ENCODE measurements around the gene ACTMAP.

ACTMAP gene

GRCh38 chr19:40704491-40705361 lies 45.6 kb downstream of the ACTMAP start:
- ATAC-seq = no peak
- TF ChIP-seq RARB (CRISPR knock-in tag; IDR thresholded peaks at IDR 0.05) = no peak
- TF ChIP-seq, protein P1, sequence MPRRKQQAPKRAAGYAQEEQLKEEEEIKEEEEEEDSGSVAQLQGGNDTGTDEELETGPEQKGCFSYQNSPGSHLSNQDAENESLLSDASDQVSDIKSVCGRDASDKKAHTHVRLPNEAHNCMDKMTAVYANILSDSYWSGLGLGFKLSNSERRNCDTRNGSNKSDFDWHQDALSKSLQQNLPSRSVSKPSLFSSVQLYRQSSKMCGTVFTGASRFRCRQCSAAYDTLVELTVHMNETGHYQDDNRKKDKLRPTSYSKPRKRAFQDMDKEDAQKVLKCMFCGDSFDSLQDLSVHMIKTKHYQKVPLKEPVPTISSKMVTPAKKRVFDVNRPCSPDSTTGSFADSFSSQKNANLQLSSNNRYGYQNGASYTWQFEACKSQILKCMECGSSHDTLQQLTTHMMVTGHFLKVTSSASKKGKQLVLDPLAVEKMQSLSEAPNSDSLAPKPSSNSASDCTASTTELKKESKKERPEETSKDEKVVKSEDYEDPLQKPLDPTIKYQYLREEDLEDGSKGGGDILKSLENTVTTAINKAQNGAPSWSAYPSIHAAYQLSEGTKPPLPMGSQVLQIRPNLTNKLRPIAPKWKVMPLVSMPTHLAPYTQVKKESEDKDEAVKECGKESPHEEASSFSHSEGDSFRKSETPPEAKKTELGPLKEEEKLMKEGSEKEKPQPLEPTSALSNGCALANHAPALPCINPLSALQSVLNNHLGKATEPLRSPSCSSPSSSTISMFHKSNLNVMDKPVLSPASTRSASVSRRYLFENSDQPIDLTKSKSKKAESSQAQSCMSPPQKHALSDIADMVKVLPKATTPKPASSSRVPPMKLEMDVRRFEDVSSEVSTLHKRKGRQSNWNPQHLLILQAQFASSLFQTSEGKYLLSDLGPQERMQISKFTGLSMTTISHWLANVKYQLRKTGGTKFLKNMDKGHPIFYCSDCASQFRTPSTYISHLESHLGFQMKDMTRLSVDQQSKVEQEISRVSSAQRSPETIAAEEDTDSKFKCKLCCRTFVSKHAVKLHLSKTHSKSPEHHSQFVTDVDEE (CRISPR knock-in tag; IDR thresholded peaks at IDR 0.05) = no peak
- TF ChIP-seq, protein P2, sequence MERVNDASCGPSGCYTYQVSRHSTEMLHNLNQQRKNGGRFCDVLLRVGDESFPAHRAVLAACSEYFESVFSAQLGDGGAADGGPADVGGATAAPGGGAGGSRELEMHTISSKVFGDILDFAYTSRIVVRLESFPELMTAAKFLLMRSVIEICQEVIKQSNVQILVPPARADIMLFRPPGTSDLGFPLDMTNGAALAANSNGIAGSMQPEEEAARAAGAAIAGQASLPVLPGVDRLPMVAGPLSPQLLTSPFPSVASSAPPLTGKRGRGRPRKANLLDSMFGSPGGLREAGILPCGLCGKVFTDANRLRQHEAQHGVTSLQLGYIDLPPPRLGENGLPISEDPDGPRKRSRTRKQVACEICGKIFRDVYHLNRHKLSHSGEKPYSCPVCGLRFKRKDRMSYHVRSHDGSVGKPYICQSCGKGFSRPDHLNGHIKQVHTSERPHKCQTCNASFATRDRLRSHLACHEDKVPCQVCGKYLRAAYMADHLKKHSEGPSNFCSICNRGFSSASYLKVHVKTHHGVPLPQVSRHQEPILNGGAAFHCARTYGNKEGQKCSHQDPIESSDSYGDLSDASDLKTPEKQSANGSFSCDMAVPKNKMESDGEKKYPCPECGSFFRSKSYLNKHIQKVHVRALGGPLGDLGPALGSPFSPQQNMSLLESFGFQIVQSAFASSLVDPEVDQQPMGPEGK (CRISPR knock-in tag; IDR thresholded peaks at IDR 0.05; ENCODE audit: borderline replicate concordance) = no peak
- TF ChIP-seq TCF4 (CRISPR knock-in tag; IDR thresholded peaks at IDR 0.05; ENCODE audit: borderline replicate concordance) = no peak
- no peak for TF ChIP-seq BACH2 (CRISPR knock-in tag; IDR thresholded peaks at IDR 0.05; ENCODE audit: borderline replicate concordance)
- TF ChIP-seq CSRNP3 (CRISPR knock-in tag; IDR thresholded peaks at IDR 0.05) = no peak
- no peak for TF ChIP-seq ZC3H10 (CRISPR knock-in tag; IDR thresholded peaks at IDR 0.05)

DNA sequence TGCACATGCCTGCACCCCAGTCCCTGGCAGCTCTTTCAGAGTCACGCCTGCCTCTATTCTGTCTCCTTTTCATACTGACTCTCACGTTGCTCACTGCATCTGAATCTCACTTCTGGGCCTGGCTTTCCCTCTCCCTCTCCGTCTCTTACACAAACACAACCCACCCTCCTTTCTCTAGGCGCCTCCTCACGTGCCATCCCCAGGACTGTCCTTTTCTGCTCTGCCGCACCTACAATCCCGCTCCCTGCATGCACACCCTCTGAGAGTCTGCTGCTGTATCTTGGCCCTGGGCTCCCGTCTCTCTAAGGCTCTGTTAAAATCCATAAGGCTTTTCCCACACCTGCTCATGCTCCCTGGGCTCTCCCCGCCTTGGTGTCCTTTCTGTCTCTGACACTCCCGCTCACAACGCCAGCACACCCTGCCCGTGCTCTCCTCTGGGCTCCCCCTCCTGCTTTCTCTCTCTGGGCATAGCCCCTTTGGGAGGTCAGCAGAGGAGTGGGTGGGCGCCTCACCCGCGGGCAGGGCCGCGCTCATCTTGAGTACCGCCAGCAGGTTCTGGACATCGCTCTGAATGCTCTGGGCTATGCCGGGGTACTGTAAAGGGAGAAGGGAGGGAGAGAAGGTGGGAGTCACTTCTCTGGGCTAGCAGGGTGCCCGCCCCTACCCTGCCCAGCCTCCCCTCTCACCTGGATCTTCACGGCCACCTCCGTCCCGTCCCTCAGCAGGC lies 47.1 kb downstream of the ACTMAP start:
- no peak for ATAC-seq
- TF ChIP-seq OSR1 (CRISPR knock-in tag; IDR thresholded peaks at IDR 0.05) (no peak), PPARA (CRISPR knock-in tag; IDR thresholded peaks at IDR 0.05; ENCODE audit: borderline replicate concordance) (no peak), TCF4 (CRISPR knock-in tag; IDR thresholded peaks at IDR 0.05; ENCODE audit: borderline replicate concordance) (no peak), POU6F1 (CRISPR knock-in tag; IDR thresholded peaks at IDR 0.05; ENCODE audit: borderline replicate concordance, low read depth) (no peak), BACH2 (CRISPR knock-in tag; IDR thresholded peaks at IDR 0.05; ENCODE audit: borderline replicate concordance) (no peak), ESRRG (CRISPR knock-in tag; IDR thresholded peaks at IDR 0.05) (no peak), ISL1 (CRISPR knock-in tag; IDR thresholded peaks at IDR 0.05) (no peak), CSRNP3 (CRISPR knock-in tag; IDR thresholded peaks at IDR 0.05) (no peak), ZNF8 (CRISPR knock-in tag; IDR thresholded peaks at IDR 0.05) (no peak), ZC3H10 (CRISPR knock-in tag; IDR thresholded peaks at IDR 0.05) (no peak), RARB (CRISPR knock-in tag; IDR thresholded peaks at IDR 0.05) (no peak), ZFP30 (CRISPR knock-in tag; IDR thresholded peaks at IDR 0.05) (no peak), ZFP3 (CRISPR knock-in tag; IDR thresholded peaks at IDR 0.05) (no peak), TOX (CRISPR knock-in tag; IDR thresholded peaks at IDR 0.05; ENCODE audit: borderline replicate concordance) (no peak), ZNF70 (CRISPR knock-in tag; IDR thresholded peaks at IDR 0.05) (no peak), ZNF565 (CRISPR knock-in tag; conservative IDR thresholded peaks at IDR 0.05; ENCODE audit: low read depth) (no peak)
- TF ChIP-seq, protein P3, sequence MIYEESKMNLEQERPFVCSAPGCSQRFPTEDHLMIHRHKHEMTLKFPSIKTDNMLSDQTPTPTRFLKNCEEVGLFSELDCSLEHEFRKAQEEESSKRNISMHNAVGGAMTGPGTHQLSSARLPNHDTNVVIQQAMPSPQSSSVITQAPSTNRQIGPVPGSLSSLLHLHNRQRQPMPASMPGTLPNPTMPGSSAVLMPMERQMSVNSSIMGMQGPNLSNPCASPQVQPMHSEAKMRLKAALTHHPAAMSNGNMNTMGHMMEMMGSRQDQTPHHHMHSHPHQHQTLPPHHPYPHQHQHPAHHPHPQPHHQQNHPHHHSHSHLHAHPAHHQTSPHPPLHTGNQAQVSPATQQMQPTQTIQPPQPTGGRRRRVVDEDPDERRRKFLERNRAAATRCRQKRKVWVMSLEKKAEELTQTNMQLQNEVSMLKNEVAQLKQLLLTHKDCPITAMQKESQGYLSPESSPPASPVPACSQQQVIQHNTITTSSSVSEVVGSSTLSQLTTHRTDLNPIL (CRISPR knock-in tag; IDR thresholded peaks at IDR 0.05; ENCODE audit: low read depth) = no peak
- TF ChIP-seq, protein P1 (CRISPR knock-in tag; IDR thresholded peaks at IDR 0.05) = no peak

Data from SK-N-SH treated with all-trans-retinoic acid at 6 μM for 48 hours (cell line).